IMR-90 (cell line): Measurements from ENCODE around the gene EREG.

Experiments
- CTCF ChIP-seq: conservative IDR thresholded peaks from 2 replicates; pipeline ENCODE4 v1.5.1; 2012; ENCODE audit warnings: mild to moderate bottlenecking, low read depth, low read length, improper control_type of control experiment
- POLR2A ChIP-seq: IDR thresholded peaks from 2 replicates; pipeline ENCODE4 v1.6.1; 2012; ENCODE audit warnings: mild to moderate bottlenecking, low read depth, low read length
- USF2 ChIP-seq: fragments of 150-350 bp; IDR thresholded peaks from 2 replicates; pipeline ENCODE4 v1.6.1; 2017; ENCODE audit warnings: mild to moderate bottlenecking, antibody characterized with exemption, low read length, low read depth

GRCh38 chr4:74413265-74413664 lies 48.3 kb downstream of the EREG start:
- TF ChIP-seq USF2, result no peak
- no peak for TF ChIP-seq CTCF
- TF ChIP-seq POLR2A, result no peak
